ENCODE measurements around the gene BAIAP2.
"Not testable (repeated sequence)": the region's sequence is repeated elsewhere in the genome, so short reads cannot be mapped to it uniquely, and the experiment has no call there.

Gene BAIAP2

GRCh38 chr17:81071761-81072741, 37.1 kb downstream of the BAIAP2 start:
- Histone ChIP-seq H3K4me1 (ENCODE audit: control insufficient read depth in 1 of 2, insufficient read depth in 1 of 2, low read depth in 1 of 2, low read length in 1 of 2) (peaks cover 16 to 19% of the 10 kb centered on the region in 2 experiments), H3K27ac (no peak overlapping the region), H3K9me3 (no peaks in the 10 kb centered on the region), H3K36me3 (no peaks in the 10 kb centered on the region), H3K4me3 (ENCODE audit: low read depth in 1 of 2, low read length in 1 of 2) (no peak overlapping the region), H3K27me3 (no peaks in the 10 kb centered on the region)
- TF ChIP-seq CTCF (IDR thresholded peaks at IDR 0.05), result no peak

- Histone ChIP-seq H3K4me1 (ENCODE audit: control insufficient read depth in 1 of 2, insufficient read depth in 1 of 2, low read depth in 1 of 2, low read length in 1 of 2) (peaks cover 16 to 19% of the 10 kb centered on the region in 2 experiments), H3K9me3 (no peaks in the 10 kb centered on the region)
- TF ChIP-seq CTCF (IDR thresholded peaks at IDR 0.05), result no peak
Measured at GRCh38 chr17:81073967-81074839, 39.3 kb downstream of the BAIAP2 start.

GRCh38 chr17:81074875-81075274, 39.9 kb downstream of the BAIAP2 start:
- no peak for TF ChIP-seq CTCF (IDR thresholded peaks at IDR 0.05)
- no peak overlapping the region for H3K27ac ChIP-seq
- no peaks in the 10 kb centered on the region for H3K27me3 ChIP-seq
- H3K4me3 ChIP-seq (ENCODE audit: low read depth in 1 of 2, low read length in 1 of 2), result no peak overlapping the region
- H3K9me3 ChIP-seq, result no peaks in the 10 kb centered on the region
- H3K36me3 ChIP-seq, result no peaks in the 10 kb centered on the region
- peaks cover 16 to 19% of the 10 kb centered on the region in 2 experiments for H3K4me1 ChIP-seq (ENCODE audit: control insufficient read depth in 1 of 2, insufficient read depth in 1 of 2, low read depth in 1 of 2, low read length in 1 of 2)

More at GRCh38 chr17:81073967-81074839, 39.3 kb downstream of the BAIAP2 start:
- H3K36me3 ChIP-seq, result no peaks in the 10 kb centered on the region
- no peak overlapping the region for H3K27ac ChIP-seq
- no peaks in the 10 kb centered on the region for H3K27me3 ChIP-seq
- no peak overlapping the region for H3K4me3 ChIP-seq (ENCODE audit: low read depth in 1 of 2, low read length in 1 of 2)

GRCh38 chr17:81075307-81075706, 40.4 kb downstream of the BAIAP2 start:
- H3K4me3 ChIP-seq (ENCODE audit: low read depth in 1 of 2, low read length in 1 of 2), result no peak overlapping the region
- no peak for TF ChIP-seq CTCF (IDR thresholded peaks at IDR 0.05)
- no peaks in the 10 kb centered on the region for H3K27me3 ChIP-seq
- H3K4me1 ChIP-seq (ENCODE audit: control insufficient read depth in 1 of 2, insufficient read depth in 1 of 2, low read depth in 1 of 2, low read length in 1 of 2), result peaks cover 16 to 19% of the 10 kb centered on the region in 2 experiments
- no peaks in the 10 kb centered on the region for H3K9me3 ChIP-seq
- no peak overlapping the region for H3K27ac ChIP-seq
- H3K36me3 ChIP-seq, result no peaks in the 10 kb centered on the region

- no peaks in the 10 kb centered on the region for H3K36me3 ChIP-seq
- H3K4me3 ChIP-seq (ENCODE audit: low read depth in 1 of 2, low read length in 1 of 2), result no peak overlapping the region
Measured at GRCh38 chr17:81076141-81076679, 41.3 kb downstream of the BAIAP2 start.

GRCh38 chr17:81078026-81078913, 43.3 kb downstream of the BAIAP2 start:
- peaks cover 14 to 17% of the 10 kb centered on the region in 2 experiments for H3K4me1 ChIP-seq (ENCODE audit: control insufficient read depth in 1 of 2, insufficient read depth in 1 of 2, low read depth in 1 of 2, low read length in 1 of 2)
- H3K36me3 ChIP-seq, result not testable (repeated sequence)

More at GRCh38 chr17:81076141-81076679, 41.3 kb downstream of the BAIAP2 start:
- Histone ChIP-seq H3K27me3 (no peaks in the 10 kb centered on the region), H3K4me1 (ENCODE audit: control insufficient read depth in 1 of 2, insufficient read depth in 1 of 2, low read depth in 1 of 2, low read length in 1 of 2) (peaks cover 16 to 19% of the 10 kb centered on the region in 2 experiments), H3K9me3 (no peaks in the 10 kb centered on the region), H3K27ac (no peak overlapping the region)
- TF ChIP-seq CTCF (IDR thresholded peaks at IDR 0.05), result no peak

More at GRCh38 chr17:81078026-81078913, 43.3 kb downstream of the BAIAP2 start:
- not testable (repeated sequence) for H3K9me3 ChIP-seq; H3K4me3 ChIP-seq (ENCODE audit: low read depth in 1 of 2, low read length in 1 of 2); H3K27ac ChIP-seq; H3K27me3 ChIP-seq
